Thyroid gland (tissue), 4 donors: Measurements from ENCODE around the gene ACAP2. TPM values are rescaled to one million over a fixed set of nuclear protein-coding genes. Genes with fewer than 3 reads are reported as not detected.

ENCODE experiments used
- DNase-seq, 2 donors: peaks; one replicate each; pipeline ENCODE4 v3.0.0-alpha.2; 2019
- H3K27ac ChIP-seq, 3 donors: fragments of 200-600 bp; sonication (generic); 1 replicate in 2 of 3; 2 replicates in 1 of 3; pipeline ENCODE4 v1.5.1; 2016 to 2019; ENCODE audit warnings: mild to moderate bottlenecking in 1 of 3, moderate library complexity in 1 of 3
- H3K27me3 ChIP-seq: fragments of 200-600 bp; sonication (generic); one replicate; pipeline ENCODE4 v1.5.1; 2019
- H3K36me3 ChIP-seq, 2 donors: fragments of 200-600 bp; sonication (generic); one replicate each; pipeline ENCODE4 v1.5.1; 2016 to 2019
- H3K4me1 ChIP-seq, 2 donors: fragments of 200-600 bp; sonication (generic); one replicate each; pipeline ENCODE4 v1.5.1; 2017 to 2019
- H3K4me3 ChIP-seq, 3 donors: fragments of 200-600 bp; sonication (generic); replicated peaks in 1 of 3; 1 replicate in 2 of 3; 2 replicates in 1 of 3; pipeline ENCODE4 v1.5.1; 2016; ENCODE audit warnings: mild to moderate bottlenecking in 1 of 3
- H3K9me3 ChIP-seq: fragments of 200-600 bp; sonication (generic); one replicate; pipeline ENCODE4 v1.5.1; 2017
- POLR2A ChIP-seq, 2 donors: fragments of 450-650 bp; IDR thresholded peaks; one replicate each; pipeline ENCODE4 v1.6.1; 2017; ENCODE audit warnings: antibody characterized with exemption in 2 of 2, mild to moderate bottlenecking in 2 of 2, moderate library complexity in 1 of 2
- WGBS, 2 donors: methylation state at CpG; one replicate each; pipeline ENCODE4 v1.1.5; 2017; 5-methylcytosine and 5-hydroxymethylcytosine counted together
- intact Hi-C: fragments of 100-400 bp; cut with DNase I; formaldehyde crosslinking; loops from one replicate; pipeline ENCODE4 v1.15.1; 2023
- total RNA-seq, 4 donors: library from RNA; depleted of rRNA; stranded (reverse); fragments of >200 nt; gene quantifications; one replicate each; pipeline ENCODE4 v1.2.3, GENCODE V29; 2016
- TF ChIP-seq, protein P1 (sequence below), 6 experiments: fragments of 200-600 bp in 3 of 6; fragments of 450-650 bp in 3 of 6; sonication (generic) in 3 of 6; IDR thresholded peaks; one replicate each; pipeline ENCODE4 v1.5.1; 2016 to 2019; ENCODE audit warnings: antibody characterized with exemption in 6 of 6, mild to moderate bottlenecking in 2 of 6, inconsistent platforms in 1 of 6, moderate library complexity in 1 of 6

ACAP2 gene
- total RNA-seq, 4 donors from 2014 or later = 61.7 to 685 (median 71.3) TPM

DNA sequence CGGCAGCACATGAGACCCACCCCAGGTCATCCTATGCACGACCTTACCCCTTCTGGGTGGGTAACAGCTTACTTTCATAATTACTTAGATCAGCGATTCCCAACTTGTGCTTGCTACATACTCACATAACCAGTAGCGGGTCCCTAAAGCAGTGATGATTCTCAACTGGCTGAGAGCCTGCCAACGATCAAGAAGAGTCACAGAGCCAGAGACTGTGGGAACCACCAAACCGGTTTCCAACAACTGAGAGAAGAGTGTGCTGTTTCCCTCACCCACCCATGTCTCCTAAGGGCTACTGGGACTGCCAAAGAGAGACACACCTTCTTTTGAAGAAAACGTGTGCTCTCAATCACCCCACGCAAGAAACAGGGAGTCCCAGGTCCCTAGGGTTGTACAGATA lies 159.9 kb downstream of the ACAP2 start:
- peak; percentile 48 to 69 for DNase-seq
- Histone ChIP-seq H3K27ac (no peak overlapping the region), H3K4me3 (no peak overlapping the region), H3K9me3 (no peaks in the 10 kb centered on the region), H3K36me3 (peaks cover 3 to 7% of the 10 kb centered on the region in 2 donors), H3K4me1 (no peaks in the 10 kb centered on the region), H3K27me3 (no peaks in the 10 kb centered on the region)
- intact Hi-C loops = no loop called here
- 52 to 58% methylated on average over 8 of the region's 8 CpGs for WGBS, 2 donors
- TF ChIP-seq, protein P1, sequence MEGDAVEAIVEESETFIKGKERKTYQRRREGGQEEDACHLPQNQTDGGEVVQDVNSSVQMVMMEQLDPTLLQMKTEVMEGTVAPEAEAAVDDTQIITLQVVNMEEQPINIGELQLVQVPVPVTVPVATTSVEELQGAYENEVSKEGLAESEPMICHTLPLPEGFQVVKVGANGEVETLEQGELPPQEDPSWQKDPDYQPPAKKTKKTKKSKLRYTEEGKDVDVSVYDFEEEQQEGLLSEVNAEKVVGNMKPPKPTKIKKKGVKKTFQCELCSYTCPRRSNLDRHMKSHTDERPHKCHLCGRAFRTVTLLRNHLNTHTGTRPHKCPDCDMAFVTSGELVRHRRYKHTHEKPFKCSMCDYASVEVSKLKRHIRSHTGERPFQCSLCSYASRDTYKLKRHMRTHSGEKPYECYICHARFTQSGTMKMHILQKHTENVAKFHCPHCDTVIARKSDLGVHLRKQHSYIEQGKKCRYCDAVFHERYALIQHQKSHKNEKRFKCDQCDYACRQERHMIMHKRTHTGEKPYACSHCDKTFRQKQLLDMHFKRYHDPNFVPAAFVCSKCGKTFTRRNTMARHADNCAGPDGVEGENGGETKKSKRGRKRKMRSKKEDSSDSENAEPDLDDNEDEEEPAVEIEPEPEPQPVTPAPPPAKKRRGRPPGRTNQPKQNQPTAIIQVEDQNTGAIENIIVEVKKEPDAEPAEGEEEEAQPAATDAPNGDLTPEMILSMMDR (IDR thresholded peaks at IDR 0.05) = no peak
- TF ChIP-seq POLR2A (IDR thresholded peaks at IDR 0.05) = no peak

DNA sequence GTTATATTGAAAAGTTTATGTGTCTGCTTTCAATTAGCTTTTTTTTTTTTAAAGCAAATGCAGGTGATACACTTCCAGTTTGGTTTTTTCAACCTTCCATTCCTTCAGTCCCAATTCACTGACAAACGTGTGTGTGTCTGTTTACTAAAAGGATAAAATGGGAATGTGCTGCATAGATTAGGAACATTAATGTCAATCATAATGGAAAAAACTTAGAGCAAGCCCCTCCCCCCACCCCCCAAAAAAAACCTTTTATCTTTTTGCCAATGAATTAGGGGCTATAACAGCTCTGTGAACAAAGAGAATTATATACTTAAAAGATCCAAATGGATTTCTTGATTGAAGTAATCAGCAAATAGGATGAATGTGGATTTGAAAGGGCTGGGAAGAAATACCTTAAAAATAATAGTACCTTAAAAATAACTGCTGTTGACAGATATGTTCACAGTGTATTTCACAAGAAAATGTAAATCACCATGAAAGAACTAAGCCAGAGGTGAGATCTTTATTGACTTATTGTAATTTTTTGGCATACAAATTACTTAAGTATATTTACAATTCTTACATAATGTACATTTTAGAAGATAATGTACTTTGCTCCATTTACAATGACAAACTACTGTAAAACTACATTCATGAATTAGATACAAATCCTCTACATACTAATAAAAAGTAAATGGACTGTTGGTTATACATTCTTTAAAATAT lies 168.4 kb downstream of the ACAP2 start:
- Histone ChIP-seq H3K4me3 (no peak overlapping the region), H3K4me1 (peaks cover 11 to 15% of the 10 kb centered on the region in 2 donors), H3K9me3 (no peaks in the 10 kb centered on the region), H3K27ac (no peak overlapping the region), H3K36me3 (no peaks in the 10 kb centered on the region), H3K27me3 (no peaks in the 10 kb centered on the region)
- TF ChIP-seq POLR2A (IDR thresholded peaks at IDR 0.05) = no peak
- TF ChIP-seq, protein P1 (IDR thresholded peaks at IDR 0.05) = no peak
- intact Hi-C loops = loop anchor here (10.0 kb wide), 1 partner anchor 170 kb away; the partner anchor contains the start of gene ACAP2
- no peak for DNase-seq
- WGBS, 2 donors = 52 to 58% methylated on average over 1 of the region's 1 CpG

- Histone ChIP-seq H3K4me3 (peak overlapping the region; percentile 52 to 84 (median 70)), H3K4me1 (peaks cover 15 to 17% of the 10 kb centered on the region in 2 donors), H3K27ac (peak overlapping the region; percentile 10 to 68 (median 60)), H3K36me3 (no peaks in the 10 kb centered on the region), H3K27me3 (no peaks in the 10 kb centered on the region), H3K9me3 (no peaks in the 10 kb centered on the region)
- WGBS, 2 donors = 1 to 2% methylated on average over 30 of the region's 30 CpGs
- peak; percentile 86 to 88 for DNase-seq
- TF ChIP-seq POLR2A (IDR thresholded peaks at IDR 0.05) = no peak
- TF ChIP-seq, protein P1 (IDR thresholded peaks at IDR 0.05) = peak; percentile 78 to 94 (median 90)
- intact Hi-C loops = loop anchor here (1.0 to 10.0 kb wide), 2 partner anchors 173 to 250 kb away; partner anchors contain the start of gene ACAP2
Measured at GRCh38 chr3:195271410-195272243, 171.2 kb downstream of the ACAP2 start.

DNA sequence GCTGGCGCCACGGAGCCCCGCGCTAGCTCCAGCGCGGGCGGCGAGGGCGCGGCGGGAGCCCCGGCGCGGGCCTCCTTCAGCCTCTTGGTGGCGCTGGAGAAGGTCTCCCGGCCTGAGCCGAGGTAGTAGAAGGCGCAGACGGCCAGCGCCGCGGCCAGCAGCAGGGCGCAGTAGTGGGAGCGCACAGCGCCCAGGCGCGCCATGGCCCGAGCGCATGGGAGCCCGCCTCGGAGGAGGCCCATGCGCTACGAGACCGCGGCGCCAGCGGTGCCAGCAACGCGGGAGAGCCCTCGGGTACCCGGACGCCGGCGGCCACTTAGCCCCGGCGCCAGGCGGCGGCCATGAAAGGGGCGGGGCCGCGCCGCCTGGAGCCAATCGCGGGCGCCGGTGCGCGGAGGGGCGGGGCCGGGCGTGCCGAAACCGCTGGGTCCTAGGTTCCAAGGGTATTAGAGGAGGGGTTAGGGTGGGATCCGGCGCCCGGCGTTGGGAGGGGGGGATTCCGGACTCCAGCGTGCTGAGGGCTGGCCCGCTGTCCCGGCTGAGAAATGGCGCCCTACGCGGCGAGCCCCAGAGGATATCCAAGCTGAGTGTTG lies 171.9 kb downstream of the ACAP2 start, which contains the start of gene XXYLT1:
Gene XXYLT1, minus strand, starts transcription at position 343 of the 593 bp plus-strand sequence. Its CDS starts 101 bp downstream, at position 242.
- peak within 1 kb of the TSS; percentile 10 to 68 (median 60) for H3K27ac ChIP-seq
- no peaks in the 10 kb centered on the region for H3K36me3 ChIP-seq
- 0 to 1% methylated on average over 11 to 32 of the region's 75 CpGs for WGBS, 2 donors
- peak; percentile 90 to 92 for DNase-seq
- TF ChIP-seq, protein P1 (IDR thresholded peaks at IDR 0.05) = peak in 4 of 6 experiments; percentile 28 to 72 (median 55)
- TF ChIP-seq POLR2A (IDR thresholded peaks at IDR 0.05) = peak in 1 of 2 donors; percentile 46
- H3K4me3 ChIP-seq = peak within 1 kb of the TSS; percentile 52 to 84 (median 70)
- intact Hi-C loops = loop anchor here (1.0 to 10.0 kb wide), 2 partner anchors 174 to 250 kb away; partner anchors contain the start of gene ACAP2
- H3K9me3 ChIP-seq = no peaks in the 10 kb centered on the region
- H3K27me3 ChIP-seq = no peaks in the 10 kb centered on the region
- H3K4me1 ChIP-seq = peaks cover 15 to 17% of the 10 kb centered on the region in 2 donors
